Progenitor cell of endocrine pancreas (in vitro differentiated cells): ENCODE results near the gene PODXL. TPM values are rescaled to one million over a fixed set of nuclear protein-coding genes. Genes with fewer than 3 reads are reported as not detected.

Experiments
- DNase-seq: peaks from one replicate; pipeline ENCODE4 v3.0.0; 2021; ENCODE audit warnings: low spot score; ENCODE audit not compliant: unreplicated experiment
- H3K27ac Mint-ChIP-seq: 2 replicates; pipeline ENCODE4 v1.8.0; 2021; ENCODE audit warnings: mild to moderate bottlenecking, moderate library complexity, mixed read lengths
- H3K27me3 Mint-ChIP-seq: 2 replicates; pipeline ENCODE4 v1.8.0; 2021; ENCODE audit warnings: mixed read lengths
- H3K36me3 Mint-ChIP-seq: 2 replicates; pipeline ENCODE4 v1.8.0; 2022; ENCODE audit warnings: mixed read lengths; ENCODE audit not compliant: insufficient read depth
- H3K4me1 Mint-ChIP-seq: 2 replicates; pipeline ENCODE4 v1.8.0; 2021; ENCODE audit warnings: low read depth, mixed read lengths
- H3K4me3 Mint-ChIP-seq: 2 replicates; pipeline ENCODE4 v1.8.0; 2021; ENCODE audit warnings: low read depth, mild to moderate bottlenecking, moderate library complexity, mixed read lengths
- H3K9me3 Mint-ChIP-seq: 2 replicates; pipeline ENCODE4 v1.8.0; 2021; ENCODE audit warnings: low read depth, mixed read lengths
- total RNA-seq: library from RNA; stranded (reverse); gene quantifications from 2 replicates; pipeline ENCODE4 v1.2.1, GENCODE V29; 2021
- TF ChIP-seq, protein P1 (sequence below): fragments of 200-600 bp; sonication (generic); IDR thresholded peaks from one replicate; pipeline ENCODE4 v1.5.0; 2021; ENCODE audit warnings: antibody characterized with exemption, mild to moderate bottlenecking; ENCODE audit not compliant: unreplicated experiment

The PODXL gene
- total RNA-seq, 1 donor from 2014 or later = 21.2 TPM

DNA sequence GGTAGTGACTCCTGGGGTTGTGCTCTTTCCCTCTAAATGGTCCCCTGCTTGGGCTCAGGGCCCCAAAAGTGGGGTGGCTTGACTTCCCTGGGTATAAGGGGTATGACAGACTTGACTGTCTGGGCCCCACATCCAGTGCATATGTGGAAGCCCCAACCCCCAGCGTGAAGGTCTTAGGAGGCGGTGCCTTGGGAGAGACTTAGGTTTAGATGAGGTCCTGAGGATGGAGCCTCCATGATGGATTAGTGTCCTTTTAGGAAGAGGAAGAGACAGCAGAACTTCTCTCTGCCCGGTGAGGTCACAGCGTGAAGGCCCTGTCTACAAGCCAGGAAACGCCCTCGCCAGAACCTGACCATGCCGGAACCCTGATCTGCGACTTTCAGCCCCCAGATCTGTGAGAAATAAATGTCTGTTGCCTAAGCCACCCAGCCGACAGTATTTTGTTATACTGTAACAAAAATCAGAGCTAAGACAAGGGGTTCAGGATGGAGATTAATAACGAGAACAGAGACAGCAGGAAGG lies 23.8 kb downstream of the PODXL start:
- Mint-ChIP-seq H3K27me3 (no peaks in the 10 kb centered on the region), H3K4me3 (no peak overlapping the region), H3K9me3 (no peaks in the 10 kb centered on the region), H3K4me1 (no peaks in the 10 kb centered on the region), H3K27ac (no peak overlapping the region), H3K36me3 (no peaks in the 10 kb centered on the region)
- no peak for DNase-seq
- TF ChIP-seq, protein P1, sequence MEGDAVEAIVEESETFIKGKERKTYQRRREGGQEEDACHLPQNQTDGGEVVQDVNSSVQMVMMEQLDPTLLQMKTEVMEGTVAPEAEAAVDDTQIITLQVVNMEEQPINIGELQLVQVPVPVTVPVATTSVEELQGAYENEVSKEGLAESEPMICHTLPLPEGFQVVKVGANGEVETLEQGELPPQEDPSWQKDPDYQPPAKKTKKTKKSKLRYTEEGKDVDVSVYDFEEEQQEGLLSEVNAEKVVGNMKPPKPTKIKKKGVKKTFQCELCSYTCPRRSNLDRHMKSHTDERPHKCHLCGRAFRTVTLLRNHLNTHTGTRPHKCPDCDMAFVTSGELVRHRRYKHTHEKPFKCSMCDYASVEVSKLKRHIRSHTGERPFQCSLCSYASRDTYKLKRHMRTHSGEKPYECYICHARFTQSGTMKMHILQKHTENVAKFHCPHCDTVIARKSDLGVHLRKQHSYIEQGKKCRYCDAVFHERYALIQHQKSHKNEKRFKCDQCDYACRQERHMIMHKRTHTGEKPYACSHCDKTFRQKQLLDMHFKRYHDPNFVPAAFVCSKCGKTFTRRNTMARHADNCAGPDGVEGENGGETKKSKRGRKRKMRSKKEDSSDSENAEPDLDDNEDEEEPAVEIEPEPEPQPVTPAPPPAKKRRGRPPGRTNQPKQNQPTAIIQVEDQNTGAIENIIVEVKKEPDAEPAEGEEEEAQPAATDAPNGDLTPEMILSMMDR = no peak

DNA sequence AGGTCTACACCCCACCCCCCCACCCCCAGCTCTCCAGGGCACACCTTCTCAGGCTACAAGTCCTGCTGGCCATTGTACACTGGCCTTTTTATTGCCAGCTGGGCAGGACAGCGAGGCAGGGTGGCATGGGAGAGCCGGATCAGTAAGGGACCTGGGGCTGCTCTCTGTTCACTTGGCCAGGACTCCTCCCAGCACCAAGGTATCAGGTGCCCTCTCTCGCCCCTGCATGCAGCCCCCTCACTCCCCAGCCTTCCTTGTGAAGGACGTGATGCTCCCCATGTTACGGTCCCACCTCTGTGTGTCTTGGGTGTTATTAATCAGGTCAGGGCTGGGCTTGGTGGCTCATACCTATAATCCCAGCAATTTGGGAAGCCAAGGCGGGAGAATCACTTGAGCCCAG lies 26.3 kb downstream of the PODXL start:
- H3K4me1 Mint-ChIP-seq = no peaks in the 10 kb centered on the region
- DNase-seq = no peak
- H3K27me3 Mint-ChIP-seq = no peaks in the 10 kb centered on the region
- TF ChIP-seq, protein P1 = no peak
- H3K27ac Mint-ChIP-seq = no peak overlapping the region
- H3K9me3 Mint-ChIP-seq = no peaks in the 10 kb centered on the region
- no peaks in the 10 kb centered on the region for H3K36me3 Mint-ChIP-seq
- no peak overlapping the region for H3K4me3 Mint-ChIP-seq

DNA sequence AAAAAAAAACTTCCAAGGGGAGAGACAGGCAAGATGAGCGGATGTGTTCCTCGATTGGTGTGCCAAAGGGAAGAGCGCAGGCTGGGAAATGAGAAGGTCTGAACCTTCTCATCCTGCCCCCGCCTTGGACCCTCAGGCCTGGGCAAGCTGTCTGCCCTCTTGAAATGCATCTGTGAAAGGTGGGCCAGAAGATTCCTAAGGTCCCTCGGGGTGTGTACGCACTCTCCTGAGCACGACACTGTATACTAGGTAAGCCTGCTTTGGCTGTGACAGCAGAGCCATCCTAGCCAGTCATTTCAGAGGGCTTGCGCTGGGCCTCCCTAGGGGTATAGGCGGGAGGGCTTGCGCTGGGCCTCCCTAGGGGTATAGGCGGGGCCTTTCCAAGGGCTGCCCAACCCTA lies 26.8 kb downstream of the PODXL start:
- no peak for DNase-seq
- Mint-ChIP-seq H3K27me3 (no peaks in the 10 kb centered on the region), H3K9me3 (no peaks in the 10 kb centered on the region), H3K4me1 (no peaks in the 10 kb centered on the region), H3K27ac (no peak overlapping the region), H3K36me3 (no peaks in the 10 kb centered on the region), H3K4me3 (no peak overlapping the region)
- TF ChIP-seq, protein P1 = no peak

DNA sequence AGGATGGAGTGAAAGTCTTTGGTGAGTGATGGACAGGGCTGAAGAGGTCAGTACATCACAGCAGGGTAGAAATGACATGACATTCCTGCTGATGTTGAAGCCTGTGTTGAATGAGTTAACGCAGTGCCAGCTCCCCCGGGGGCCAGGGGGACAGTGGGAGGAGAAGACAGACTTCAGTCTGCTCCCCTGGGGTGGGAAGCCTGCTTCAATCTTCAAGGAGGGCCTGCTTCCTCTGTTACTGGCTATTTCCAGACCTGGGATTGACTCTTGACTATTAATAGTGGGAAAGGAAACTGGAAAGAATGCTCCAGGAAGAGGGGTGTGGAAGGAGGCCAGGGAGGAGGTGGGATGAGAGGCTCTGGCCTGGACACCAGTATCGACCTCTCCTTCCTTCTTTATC lies 27.2 kb downstream of the PODXL start:
- no peak overlapping the region for H3K4me3 Mint-ChIP-seq
- no peaks in the 10 kb centered on the region for H3K36me3 Mint-ChIP-seq
- no peaks in the 10 kb centered on the region for H3K4me1 Mint-ChIP-seq
- no peaks in the 10 kb centered on the region for H3K9me3 Mint-ChIP-seq
- no peak overlapping the region for H3K27ac Mint-ChIP-seq
- TF ChIP-seq, protein P1 = no peak
- no peaks in the 10 kb centered on the region for H3K27me3 Mint-ChIP-seq
- DNase-seq = no peak

DNA sequence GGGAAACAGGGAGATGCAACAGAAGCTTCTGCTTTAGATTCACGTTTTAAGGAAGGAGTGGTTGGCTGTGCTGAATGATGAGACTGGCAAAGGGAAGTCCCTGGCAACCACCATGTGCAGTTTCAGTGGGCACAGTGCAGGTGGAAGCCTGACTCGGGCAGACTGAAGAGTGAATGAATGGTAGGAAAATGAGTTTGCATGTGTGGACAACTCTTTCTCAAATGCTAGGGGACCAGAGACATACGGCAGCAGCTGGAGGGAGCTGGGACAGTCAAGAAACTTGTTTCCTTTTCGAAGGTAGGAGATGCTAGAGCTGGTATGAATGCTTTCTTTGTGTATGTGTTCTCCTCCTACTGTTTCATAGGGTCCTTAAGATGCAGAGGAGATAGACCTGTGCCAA lies 29.0 kb downstream of the PODXL start:
- no peak for DNase-seq
- TF ChIP-seq, protein P1 = no peak
- no peaks in the 10 kb centered on the region for H3K9me3 Mint-ChIP-seq
- H3K4me3 Mint-ChIP-seq = no peak overlapping the region
- no peaks in the 10 kb centered on the region for H3K27me3 Mint-ChIP-seq
- no peak overlapping the region for H3K27ac Mint-ChIP-seq
- H3K4me1 Mint-ChIP-seq = no peaks in the 10 kb centered on the region
- H3K36me3 Mint-ChIP-seq = no peaks in the 10 kb centered on the region
